ENCODE data around the gene NTM.

DNA sequence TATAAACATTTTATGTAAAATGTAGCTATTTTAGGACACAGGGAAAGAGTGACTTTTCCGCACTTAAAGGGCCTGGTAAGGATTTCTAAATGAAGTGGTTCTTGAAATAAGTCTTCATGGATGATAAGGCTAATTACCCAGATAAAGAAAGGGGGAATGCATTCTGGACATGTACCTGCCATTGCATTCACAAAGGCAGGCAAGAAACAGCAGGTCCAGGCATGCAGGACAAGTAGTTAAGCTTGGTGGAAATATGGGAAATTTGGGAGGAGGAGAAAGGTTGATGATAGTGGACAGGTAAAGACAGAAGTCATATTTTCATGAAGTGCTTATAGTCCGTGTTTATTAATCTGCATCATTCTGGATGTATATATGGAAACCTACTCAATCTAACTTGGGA is 621.2 kb downstream of the NTM start:
- TF ChIP-seq EZH2 (IDR thresholded peaks at IDR 0.05; ENCODE audit: insufficient read depth, poor library complexity, severe bottlenecking) (no peak), EZH2phosphoT487 (IDR thresholded peaks at IDR 0.05; ENCODE audit: insufficient read depth, low read depth) (no peak)

Measured in GM23248 (cell line).